ENCODE measurements around the gene MINDY4. TPM values are rescaled to one million over a fixed set of nuclear protein-coding genes. Genes with fewer than 3 reads are reported as not detected.

MINDY4 gene
- 0.75 and 1.1 TPM in 2 replicates for total RNA-seq
- total RNA-seq (2013) = 0.21 TPM
- 0.12 TPM in 1 of 2 replicates, not detected in the other for polyA plus RNA-seq
- polyA minus RNA-seq = 0.71 TPM in 1 of 2 replicates, not detected in the other

GRCh38 chr7:30771174-30771879, at the start of gene MINDY4:
Gene MINDY4 (plus strand): TSS chr7:30771417. CDS start chr7:30771494, 77 bp downstream.
- H3K4me2 ChIP-seq (replicated peaks; ENCODE audit: low read depth, low read length, poor library complexity, severe bottlenecking) = peak within 1 kb of the TSS; percentile 88
- H3K9ac ChIP-seq (ENCODE audit: low read length) = peak within 1 kb of the TSS; percentile 87
- no peaks in the 10 kb centered on the region for H3K9me3 Mint-ChIP-seq (ENCODE audit: insufficient read depth)
- H3K4me3 Mint-ChIP-seq = peak within 1 kb of the TSS; percentile 92
- peaks cover 5% of the 10 kb centered on the region for H3K4me1 Mint-ChIP-seq
- no peaks in the 10 kb centered on the region for H3K27me3 Mint-ChIP-seq
- peak within 1 kb of the TSS; percentile 64 to 93 (median 73) for H3K4me3 ChIP-seq (ENCODE audit: control extremely low read depth in 1 of 5, extremely low read depth in 1 of 5, insufficient read depth in 1 of 5, low read depth in 2 of 5, low read length in 4 of 5)
- whole genome bisulfite sequencing (ENCODE audit: insufficient coverage) = 2% methylated on average over 62 of the region's 62 CpGs
- no peaks in the 10 kb centered on the region for H3K9me3 ChIP-seq (ENCODE audit: control extremely low read depth in 1 of 3, control insufficient read depth in 2 of 3, insufficient read depth in 1 of 3, low read length in 2 of 3)
- peak within 1 kb of the TSS; percentile 57 for H3K27ac Mint-ChIP-seq
- ChIA-PET CTCF (no interaction called here), POLR2A (no interaction called here)
- H3K4me1 ChIP-seq (ENCODE audit: control insufficient read depth in 2 of 2, insufficient read depth in 2 of 2, low read length in 2 of 2) = peaks cover 4 to 13% of the 10 kb centered on the region in 2 donors
- H4K20me1 ChIP-seq (ENCODE audit: control insufficient read depth, insufficient read depth, low read length, poor library complexity, severe bottlenecking) = no peaks in the 10 kb centered on the region
- peak; percentile 90 for ATAC-seq (ENCODE audit: low read depth)
- H3K27me3 ChIP-seq (replicated peaks in 1 of 4; ENCODE audit: control extremely low read depth in 1 of 4, control insufficient read depth in 3 of 4, insufficient read depth in 4 of 4, low read length in 3 of 4) = no peaks in the 10 kb centered on the region
- no peaks in the 10 kb centered on the region for H3K36me3 ChIP-seq (replicated peaks in 1 of 2; ENCODE audit: control extremely low read depth in 1 of 2, control insufficient read depth in 1 of 2, extremely low read depth in 1 of 2, insufficient read depth in 2 of 2, low read length in 1 of 2)
- peak within 1 kb of the TSS in 1 of 2 donors; percentile 61 for H3K27ac ChIP-seq (ENCODE audit: low read length in 2 of 2)
- TF ChIP-seq CTCF (IDR thresholded peaks at IDR 0.05) = no peak
- TF ChIP-seq EZH2 (IDR thresholded peaks at IDR 0.05; ENCODE audit: borderline replicate concordance, insufficient read depth, low read depth, low read length, poor library complexity, severe bottlenecking) = no peak
- intact Hi-C loops (cut with micrococcal nuclease) = no loop called here
- H2AFZ ChIP-seq (ENCODE audit: insufficient read depth, low read depth, low read length, poor library complexity, severe bottlenecking) = peak within 1 kb of the TSS; percentile 98
- peak; percentile 67 for DNase-seq
- no peaks in the 10 kb centered on the region for H3K79me2 ChIP-seq (ENCODE audit: control insufficient read depth, insufficient read depth, low read length)

GRCh38 chr7:30722187-30722586, 49.0 kb upstream of the MINDY4 start:
- no peak for ATAC-seq (ENCODE audit: low read depth)
- WGBS (ENCODE audit: insufficient coverage) = no CpG with 5 or more reads among the region's 2 CpGs
- Histone ChIP-seq H3K9ac (ENCODE audit: low read length) (no peak overlapping the region), H3K4me1 (ENCODE audit: control insufficient read depth in 2 of 2, insufficient read depth in 2 of 2, low read length in 2 of 2) (peaks cover 3 to 10% of the 10 kb centered on the region in 2 donors), H3K27me3 (replicated peaks in 1 of 4; ENCODE audit: control extremely low read depth in 1 of 4, control insufficient read depth in 3 of 4, insufficient read depth in 4 of 4, low read length in 3 of 4) (peaks cover 0 to 6% (median 0%) of the 10 kb centered on the region in 4 experiments), H3K4me3 (ENCODE audit: control extremely low read depth in 1 of 5, extremely low read depth in 1 of 5, insufficient read depth in 1 of 5, low read depth in 2 of 5, low read length in 4 of 5) (no peak overlapping the region), H3K36me3 (replicated peaks in 1 of 2; ENCODE audit: control extremely low read depth in 1 of 2, control insufficient read depth in 1 of 2, extremely low read depth in 1 of 2, insufficient read depth in 2 of 2, low read length in 1 of 2) (no peaks in the 10 kb centered on the region), H2AFZ (ENCODE audit: insufficient read depth, low read depth, low read length, poor library complexity, severe bottlenecking) (no peak overlapping the region), H3K9me3 (ENCODE audit: control extremely low read depth in 1 of 3, control insufficient read depth in 2 of 3, insufficient read depth in 1 of 3, low read length in 2 of 3) (peaks cover 0 to 15% (median 7%) of the 10 kb centered on the region in 3 donors), H3K4me2 (replicated peaks; ENCODE audit: low read depth, low read length, poor library complexity, severe bottlenecking) (no peak overlapping the region), H4K20me1 (ENCODE audit: control insufficient read depth, insufficient read depth, low read length, poor library complexity, severe bottlenecking) (no peaks in the 10 kb centered on the region), H3K27ac (ENCODE audit: low read length in 2 of 2) (no peak overlapping the region), H3K79me2 (ENCODE audit: control insufficient read depth, insufficient read depth, low read length) (no peaks in the 10 kb centered on the region)
- intact Hi-C loops (cut with micrococcal nuclease) = no loop called here
- ChIA-PET CTCF (interaction anchor here (1.0 kb wide), 1 partner anchor 16 kb away, joined by 3 read pairs; no protein-coding TSS in a partner anchor), POLR2A (no interaction called here)
- DNase-seq = no peak
- Mint-ChIP-seq H3K9me3 (ENCODE audit: insufficient read depth) (peaks cover 18% of the 10 kb centered on the region), H3K4me1 (peaks cover 11% of the 10 kb centered on the region), H3K27ac (no peak overlapping the region), H3K4me3 (no peak overlapping the region), H3K27me3 (peaks cover 10% of the 10 kb centered on the region)
- TF ChIP-seq EZH2 (IDR thresholded peaks at IDR 0.05; ENCODE audit: borderline replicate concordance, insufficient read depth, low read depth, low read length, poor library complexity, severe bottlenecking) (no peak), CTCF (IDR thresholded peaks at IDR 0.05) (no peak)
